Naive thymus-derived CD8-positive, alpha-beta T cell (primary cell): ENCODE measurements around the gene ITFG2. TPM values are rescaled to one million over a fixed set of nuclear protein-coding genes. Genes with fewer than 3 reads are reported as not detected.
A peak's percentile ranks its signal among the peaks of the same experiment; 100 is the strongest.

ENCODE experiments used
- ATAC-seq, 2 donors: fragments of 150-1000 bp; cut with Tn5 transposase in 1 of 2; sonication (Bioruptor Pico), chemical (Tn5 transposase) in 1 of 2; 1 replicate in 1 of 2; 2 replicates in 1 of 2; pipeline ENCODE4 v1.10.0; 2021; ENCODE audit warnings: mild to moderate bottlenecking in 2 of 2, moderate library complexity in 2 of 2
- POLR2A ChIA-PET: fragments of 350-600 bp; sonication (Branson Sonifier 250); formaldehyde crosslinking; loops from one replicate; lab custom pipeline; 2021; ENCODE audit warnings: antibody characterized with exemption; lab: Charles Lee
- DNase-seq, 10 donors: peaks; one replicate each; pipeline versions ENCODE4 v3.0.0 to v3.0.0-alpha.2; 2020 to 2022
- H3K27ac Mint-ChIP-seq, 10 donors: one replicate each; pipeline ENCODE4 v1.8.0; 2020 to 2022; ENCODE audit warnings: mild to moderate bottlenecking in 10 of 10, mixed read lengths in 10 of 10, moderate library complexity in 4 of 10, inconsistent platforms in 1 of 10
- H3K27me3 Mint-ChIP-seq, 5 donors: one replicate each; pipeline ENCODE4 v1.8.0; 2021 to 2022; ENCODE audit warnings: mixed read lengths in 5 of 5
- H3K36me3 Mint-ChIP-seq, 3 donors: one replicate each; pipeline ENCODE4 v1.8.0; 2020 to 2022; ENCODE audit warnings: mixed read lengths in 3 of 3, mild to moderate bottlenecking in 2 of 3, inconsistent platforms in 1 of 3
- H3K4me1 Mint-ChIP-seq, 4 donors: one replicate each; pipeline ENCODE4 v1.8.0; 2021 to 2022; ENCODE audit warnings: mixed read lengths in 4 of 4
- H3K4me3 Mint-ChIP-seq, 10 donors: one replicate each; pipeline ENCODE4 v1.8.0; 2020 to 2022; ENCODE audit warnings: mild to moderate bottlenecking in 10 of 10, mixed read lengths in 10 of 10, moderate library complexity in 6 of 10, inconsistent platforms in 1 of 10
- H3K9me3 Mint-ChIP-seq, 9 donors: one replicate each; pipeline ENCODE4 v1.8.0; 2020 to 2022; ENCODE audit warnings: mixed read lengths in 9 of 9, mild to moderate bottlenecking in 3 of 9, inconsistent platforms in 1 of 9, moderate library complexity in 1 of 9
- polyA plus RNA-seq, 3 donors: library from polyadenylated mRNA; unstranded; fragments of 300-500 nt; fragmentation: Illumina TruSeq; gene quantifications; one replicate each; pipeline ENCODE4 v1.2.3, GENCODE V29; 2021
- total RNA-seq, 8 experiments: library from RNA in 2 of 8; stranded (reverse) in 2 of 8; gene quantifications; one replicate each; pipeline ENCODE4 v1.2.3 and lab custom pipeline; 2021 to 2026

ITFG2 gene
- total and polyA plus RNA-seq, 5 experiments from 2014 or later = 50.2 to 151 (median 59.2) TPM

GRCh38 chr12:2835691-2836403 lies 23.4 kb downstream of the ITFG2 start:
- POLR2A ChIA-PET = no interaction called here
- peaks cover 9 to 28% (median 20%) of the 10 kb centered on the region in 4 donors for H3K4me1 Mint-ChIP-seq
- no peaks in the 10 kb centered on the region for H3K27me3 Mint-ChIP-seq
- H3K36me3 Mint-ChIP-seq = peaks cover 5 to 57% (median 18%) of the 10 kb centered on the region in 3 donors
- ATAC-seq (no peak), DNase-seq (no peak)
- H3K27ac Mint-ChIP-seq = peak overlapping the region in 4 of 10 donors; percentile 1 to 52 (median 12)
- H3K4me3 Mint-ChIP-seq = peak overlapping the region in 1 of 10 donors; percentile 6
- H3K9me3 Mint-ChIP-seq = no peaks in the 10 kb centered on the region

- Mint-ChIP-seq H3K4me3 (no peak overlapping the region), H3K27ac (no peak overlapping the region), H3K27me3 (no peaks in the 10 kb centered on the region), H3K4me1 (peaks cover 9 to 28% (median 20%) of the 10 kb centered on the region in 4 donors), H3K36me3 (peaks cover 5 to 55% (median 23%) of the 10 kb centered on the region in 3 donors), H3K9me3 (no peaks in the 10 kb centered on the region)
- no peak for ATAC-seq
- DNase-seq = no peak
- POLR2A ChIA-PET = no interaction called here
Observed at GRCh38 chr12:2836574-2836973, 24.1 kb downstream of the ITFG2 start.

- H3K4me3 Mint-ChIP-seq = no peak overlapping the region
- H3K4me1 Mint-ChIP-seq = peaks cover 3 to 6% (median 5%) of the 10 kb centered on the region in 4 donors
- H3K9me3 Mint-ChIP-seq = no peaks in the 10 kb centered on the region
- H3K36me3 Mint-ChIP-seq = peaks cover 10 to 78% (median 26%) of the 10 kb centered on the region in 3 donors
- no peak overlapping the region for H3K27ac Mint-ChIP-seq
- H3K27me3 Mint-ChIP-seq = no peaks in the 10 kb centered on the region
- POLR2A ChIA-PET = no interaction called here
- DNase-seq (no peak), ATAC-seq (no peak)
Observed at GRCh38 chr12:2841056-2841650, 28.7 kb downstream of the ITFG2 start.

GRCh38 chr12:2842948-2843347 lies 30.5 kb downstream of the ITFG2 start:
- H3K9me3 Mint-ChIP-seq = no peaks in the 10 kb centered on the region
- no peaks in the 10 kb centered on the region for H3K27me3 Mint-ChIP-seq
- H3K27ac Mint-ChIP-seq = no peak overlapping the region
- peaks cover 0 to 4% (median under 1%) of the 10 kb centered on the region in 4 donors for H3K4me1 Mint-ChIP-seq
- DNase-seq = no peak
- H3K36me3 Mint-ChIP-seq = peaks cover 10 to 76% (median 24%) of the 10 kb centered on the region in 3 donors
- ATAC-seq = no peak
- POLR2A ChIA-PET = no interaction called here
- no peak overlapping the region for H3K4me3 Mint-ChIP-seq

- Mint-ChIP-seq H3K27me3 (no peaks in the 10 kb centered on the region), H3K27ac (peak overlapping the region in 1 of 10 donors; percentile 22), H3K4me1 (peaks cover 0 to 13% (median 5%) of the 10 kb centered on the region in 4 donors), H3K4me3 (no peak overlapping the region), H3K36me3 (peaks cover 6 to 76% (median 25%) of the 10 kb centered on the region in 3 donors), H3K9me3 (no peaks in the 10 kb centered on the region)
- DNase-seq = no peak
- POLR2A ChIA-PET = no interaction called here
- ATAC-seq = no peak
Observed at GRCh38 chr12:2844786-2845185, 32.3 kb downstream of the ITFG2 start.

- POLR2A ChIA-PET = no interaction called here
- Mint-ChIP-seq H3K9me3 (no peaks in the 10 kb centered on the region), H3K27ac (peak overlapping the region in 2 of 10 donors; percentile 15 to 60)
Observed at GRCh38 chr12:2845280-2845679, 32.8 kb downstream of the ITFG2 start.

GRCh38 chr12:2851931-2852330 lies 39.5 kb downstream of the ITFG2 start:
- Mint-ChIP-seq H3K27me3 (no peaks in the 10 kb centered on the region), H3K4me1 (peaks cover 0 to 13% (median 9%) of the 10 kb centered on the region in 4 donors), H3K36me3 (peaks cover 0 to 56% (median 12%) of the 10 kb centered on the region in 3 donors), H3K27ac (no peak overlapping the region), H3K9me3 (no peaks in the 10 kb centered on the region), H3K4me3 (no peak overlapping the region)
- POLR2A ChIA-PET = interaction anchor here (0.5 kb wide), 1 partner anchor 24 kb away, joined by 3 read pairs; no protein-coding TSS in a partner anchor
- DNase-seq (no peak), ATAC-seq (no peak)

More at GRCh38 chr12:2845280-2845679, 32.8 kb downstream of the ITFG2 start:
- H3K4me1 Mint-ChIP-seq = peaks cover 0 to 13% (median 5%) of the 10 kb centered on the region in 4 donors
- peaks cover 5 to 75% (median 24%) of the 10 kb centered on the region in 3 donors for H3K36me3 Mint-ChIP-seq
- H3K27me3 Mint-ChIP-seq = no peaks in the 10 kb centered on the region
- DNase-seq (no peak), ATAC-seq (no peak)
- no peak overlapping the region for H3K4me3 Mint-ChIP-seq

- DNase-seq = peak in 4 of 10 donors; percentile 16 to 30 (median 24)
- POLR2A ChIA-PET = no interaction called here
- H3K27me3 Mint-ChIP-seq = no peaks in the 10 kb centered on the region
- no peaks in the 10 kb centered on the region for H3K9me3 Mint-ChIP-seq
- peaks cover 0 to 9% (median 6%) of the 10 kb centered on the region in 4 donors for H3K4me1 Mint-ChIP-seq
- peak in 1 of 2 donors; percentile 46 for ATAC-seq
- peaks cover 0 to 45% (median 13%) of the 10 kb centered on the region in 3 donors for H3K36me3 Mint-ChIP-seq
- H3K4me3 Mint-ChIP-seq = no peak overlapping the region
- H3K27ac Mint-ChIP-seq = no peak overlapping the region
Observed at GRCh38 chr12:2853626-2854025, 41.2 kb downstream of the ITFG2 start.

GRCh38 chr12:2854669-2855453 lies 42.4 kb downstream of the ITFG2 start:
- H3K4me1 Mint-ChIP-seq = peaks cover 0 to 5% (median 2%) of the 10 kb centered on the region in 4 donors
- POLR2A ChIA-PET = no interaction called here
- ATAC-seq = no peak
- no peak for DNase-seq
- no peaks in the 10 kb centered on the region for H3K9me3 Mint-ChIP-seq
- H3K27ac Mint-ChIP-seq = no peak overlapping the region
- H3K4me3 Mint-ChIP-seq = no peak overlapping the region
- no peaks in the 10 kb centered on the region for H3K27me3 Mint-ChIP-seq
- peaks cover 0 to 42% (median 7%) of the 10 kb centered on the region in 3 donors for H3K36me3 Mint-ChIP-seq

GRCh38 chr12:2855546-2855945 lies 43.1 kb downstream of the ITFG2 start:
- H3K27ac Mint-ChIP-seq = peak overlapping the region in 2 of 10 donors; percentile 4 to 46
- no peaks in the 10 kb centered on the region for H3K27me3 Mint-ChIP-seq

GRCh38 chr12:2856051-2856450 lies 43.6 kb downstream of the ITFG2 start:
- no peak overlapping the region for H3K4me3 Mint-ChIP-seq
- peak overlapping the region in 3 of 10 donors; percentile 4 to 53 (median 50) for H3K27ac Mint-ChIP-seq
- peaks cover 0 to 5% (median 2%) of the 10 kb centered on the region in 4 donors for H3K4me1 Mint-ChIP-seq
- POLR2A ChIA-PET = no interaction called here
- no peak for DNase-seq
- no peak for ATAC-seq
- no peaks in the 10 kb centered on the region for H3K9me3 Mint-ChIP-seq
- H3K36me3 Mint-ChIP-seq = peaks cover 0 to 40% (median 6%) of the 10 kb centered on the region in 3 donors
- H3K27me3 Mint-ChIP-seq = no peaks in the 10 kb centered on the region

More at GRCh38 chr12:2855546-2855945, 43.1 kb downstream of the ITFG2 start:
- Mint-ChIP-seq H3K36me3 (peaks cover 0 to 43% (median 6%) of the 10 kb centered on the region in 3 donors), H3K9me3 (no peaks in the 10 kb centered on the region), H3K4me1 (peaks cover 0 to 5% (median 2%) of the 10 kb centered on the region in 4 donors), H3K4me3 (no peak overlapping the region)
- POLR2A ChIA-PET = no interaction called here
- ATAC-seq (no peak), DNase-seq (no peak)

GRCh38 chr12:2857021-2857431 lies 44.6 kb downstream of the ITFG2 start, which contains the start of gene TEX52:
TEX52 (minus strand) TSS chr12:2857039; CDS start chr12:2857026, 13 bp downstream.
- Mint-ChIP-seq H3K27me3 (no peaks in the 10 kb centered on the region), H3K9me3 (no peaks in the 10 kb centered on the region), H3K4me1 (peaks cover 0 to 5% (median 2%) of the 10 kb centered on the region in 4 donors), H3K4me3 (no peak within 1 kb of the TSS), H3K36me3 (peaks cover 0 to 31% (median 6%) of the 10 kb centered on the region in 3 donors), H3K27ac (peak within 1 kb of the TSS in 3 of 10 donors; percentile 16 to 53 (median 50))
- POLR2A ChIA-PET = no interaction called here
- DNase-seq = no peak
- ATAC-seq = no peak
